ENCODE measurements around the gene NEUROD2. TPM values are rescaled to one million over a fixed set of nuclear protein-coding genes. Genes with fewer than 3 reads are reported as not detected.

NEUROD2 gene
- total and polyA plus RNA-seq, 2 of the 13 experiments (the other 11 are each of a cell fraction or from before 2014, with no cell fraction given): not detected

- TF ChIP-seq BRD4 (CRISPR knock-in tag; IDR thresholded peaks at IDR 0.05): 0 out of 2 replicates have a peak, but pooled peaks have one; percentile 46
- no peak for TF ChIP-seq ZNF557 (CRISPR knock-in tag; IDR thresholded peaks at IDR 0.05)
- peak; percentile 17 for TF ChIP-seq YY1 (IDR thresholded peaks at IDR 0.05; ENCODE audit: insufficient read depth, insufficient replicate concordance, low read depth, low read length)
- TF ChIP-seq GATA4 (IDR thresholded peaks at IDR 0.05; ENCODE audit: borderline replicate concordance, low read depth): no peak
- TF ChIP-seq ZBTB1 (CRISPR knock-in tag; IDR thresholded peaks at IDR 0.05; ENCODE audit: borderline replicate concordance): no peak
- no peak for TF ChIP-seq ZFP90 (CRISPR knock-in tag; IDR thresholded peaks at IDR 0.05; ENCODE audit: borderline replicate concordance)
- no peak for TF ChIP-seq TEAD2 (CRISPR knock-in tag; IDR thresholded peaks at IDR 0.05)
- TF ChIP-seq TFDP1 (CRISPR knock-in tag; IDR thresholded peaks at IDR 0.05; ENCODE audit: borderline replicate concordance): peak; percentile 77
- no peak for TF ChIP-seq NR2F6 (IDR thresholded peaks at IDR 0.05)
- TF ChIP-seq NR2F6 (CRISPR knock-in tag; IDR thresholded peaks at IDR 0.05): no peak
- no peak for TF ChIP-seq ZFP36L1 (CRISPR knock-in tag; IDR thresholded peaks at IDR 0.05)
- TF ChIP-seq CEBPG (CRISPR knock-in tag; IDR thresholded peaks at IDR 0.05): no peak
- TF ChIP-seq MXI1 (IDR thresholded peaks at IDR 0.05; ENCODE audit: borderline replicate concordance, low read depth, low read length): no peak
- no peak for TF ChIP-seq ZNF781 (CRISPR knock-in tag; IDR thresholded peaks at IDR 0.05; ENCODE audit: borderline replicate concordance, not compliant biosample characterization)
- 0 out of 2 replicates have a peak, but pooled peaks have one; percentile 23 for TF ChIP-seq MXD1 (CRISPR knock-in tag; IDR thresholded peaks at IDR 0.05)
- TF ChIP-seq ZNF709 (CRISPR knock-in tag; IDR thresholded peaks at IDR 0.05): no peak
- TF ChIP-seq RFXAP (CRISPR knock-in tag; IDR thresholded peaks at IDR 0.05; ENCODE audit: borderline replicate concordance): no peak
- TF ChIP-seq ATF6 (CRISPR knock-in tag; conservative IDR thresholded peaks at IDR 0.05): no peak
- TF ChIP-seq SP4 (CRISPR knock-in tag; IDR thresholded peaks at IDR 0.05): no peak
- no peak for TF ChIP-seq ARID5B (CRISPR knock-in tag; IDR thresholded peaks at IDR 0.05)
- TF ChIP-seq EHMT2 (IDR thresholded peaks at IDR 0.05; ENCODE audit: borderline replicate concordance, low read depth, low read length): no peak
- TF ChIP-seq ATRX (CRISPR knock-in tag; IDR thresholded peaks at IDR 0.05; ENCODE audit: borderline replicate concordance): no peak
- peak; percentile 58 for TF ChIP-seq ZNF777 (CRISPR knock-in tag; IDR thresholded peaks at IDR 0.05)
- TF ChIP-seq ZNF382 (CRISPR knock-in tag; IDR thresholded peaks at IDR 0.05; ENCODE audit: borderline replicate concordance): no peak
Measured at GRCh38 chr17:39617446-39618245, 9.9 kb upstream of the NEUROD2 start (continued).

Measured in HepG2 (cell line).